Measurements from ENCODE around the gene MRPS22.
"Not testable (repeated sequence)": the region's sequence is repeated elsewhere in the genome, so short reads cannot be mapped to it uniquely, and the experiment has no call there.

MRPS22 gene

DNA sequence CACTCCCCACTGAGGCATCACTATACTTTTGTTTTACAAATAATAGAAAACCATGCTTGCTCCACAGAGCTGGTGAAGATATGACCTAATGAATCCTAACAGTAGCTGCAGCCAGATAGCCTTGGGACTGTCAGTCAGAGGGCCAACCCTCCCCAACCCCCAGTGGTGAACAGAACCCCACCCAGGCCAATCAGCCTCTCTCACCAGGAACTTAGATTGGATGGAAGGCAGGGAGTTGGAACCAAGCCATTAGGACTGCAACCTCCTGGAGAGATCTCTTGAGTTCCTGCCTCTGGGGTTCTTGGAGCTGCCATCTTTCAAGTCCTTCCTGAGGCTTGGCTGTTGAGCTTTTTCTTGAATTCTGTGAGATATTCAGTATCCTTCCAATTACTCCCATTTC lies 3.0 kb upstream of the MRPS22 start:
- no peak for DNase-seq

GRCh38 chr3:139342054-139342453 lies 1.8 kb upstream of the MRPS22 start:
- DNase-seq: no peak

DNA sequence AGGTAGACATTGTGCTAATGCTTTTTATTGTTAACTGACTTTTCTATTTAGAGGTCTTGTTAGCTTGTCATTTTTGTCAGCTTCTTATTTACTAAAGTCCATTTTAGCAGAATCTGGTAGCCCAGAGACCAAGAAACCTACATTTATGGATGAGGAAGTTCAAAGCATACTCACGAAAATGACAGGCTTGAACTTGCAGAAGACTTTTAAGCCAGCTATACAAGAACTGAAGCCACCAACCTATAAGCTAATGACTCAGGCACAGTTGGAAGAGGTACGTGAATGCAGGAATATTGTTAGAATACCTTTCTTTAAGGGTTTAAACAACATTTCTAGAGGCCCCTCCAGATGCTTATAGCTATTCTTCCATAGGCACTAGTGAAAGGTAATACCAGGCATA lies 3.0 kb downstream of the MRPS22 start:
- DNase-seq: no peak

- no peak for DNase-seq
These were observed 10.2 kb downstream of the MRPS22 start for GRCh38 chr3:139353920-139354556.

GRCh38 chr3:139354661-139355060 lies 10.8 kb downstream of the MRPS22 start:
- DNase-seq: no peak

GRCh38 chr3:139355476-139355875 lies 11.7 kb downstream of the MRPS22 start:
- no peak for DNase-seq

GRCh38 chr3:139355891-139356290 lies 12.1 kb downstream of the MRPS22 start:
- DNase-seq: no peak

DNA sequence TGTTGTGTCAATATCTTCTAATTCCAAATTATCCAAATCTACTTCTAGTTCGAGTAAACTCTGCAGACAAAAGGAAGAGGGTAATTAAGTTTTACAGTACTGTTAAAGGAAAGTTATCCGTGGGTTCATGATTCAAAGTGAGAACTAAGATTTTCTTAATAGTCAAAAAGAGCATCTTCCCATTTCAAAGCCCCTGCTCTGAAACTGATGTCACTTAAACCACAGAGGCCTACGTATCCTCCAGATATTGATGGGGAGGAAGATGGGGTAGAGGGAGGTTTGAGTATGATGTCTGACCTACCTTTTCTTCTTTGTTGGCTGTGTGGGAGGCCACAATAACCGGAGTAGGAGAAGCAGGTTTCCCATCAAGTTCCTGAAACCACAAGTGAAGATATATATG lies 14.1 kb downstream of the MRPS22 start:
- DNase-seq: no peak

- DNase-seq: no peak
These were observed 15.2 kb downstream of the MRPS22 start for GRCh38 chr3:139358841-139359562.

GRCh38 chr3:139361276-139361675 lies 17.5 kb downstream of the MRPS22 start:
- DNase-seq: no peak

DNA sequence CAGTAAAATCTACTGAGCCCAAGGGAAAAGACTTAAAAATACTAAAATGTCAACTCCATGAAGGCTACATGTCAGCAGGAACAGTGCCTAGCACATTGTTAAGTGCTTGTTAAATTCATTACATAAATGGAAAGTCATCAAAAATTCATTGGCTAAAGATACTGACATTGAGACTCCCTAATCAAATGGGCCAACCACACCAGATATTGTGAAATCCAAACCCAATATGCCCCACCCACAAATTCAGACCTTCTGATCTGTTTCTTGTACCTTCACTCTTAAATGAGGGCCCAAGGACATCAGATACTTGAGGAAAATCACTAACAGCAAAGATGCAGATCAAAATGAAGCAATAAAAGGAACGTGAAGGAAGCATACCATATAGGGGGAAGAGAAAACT lies 20.7 kb downstream of the MRPS22 start:
- no peak for DNase-seq

DNA sequence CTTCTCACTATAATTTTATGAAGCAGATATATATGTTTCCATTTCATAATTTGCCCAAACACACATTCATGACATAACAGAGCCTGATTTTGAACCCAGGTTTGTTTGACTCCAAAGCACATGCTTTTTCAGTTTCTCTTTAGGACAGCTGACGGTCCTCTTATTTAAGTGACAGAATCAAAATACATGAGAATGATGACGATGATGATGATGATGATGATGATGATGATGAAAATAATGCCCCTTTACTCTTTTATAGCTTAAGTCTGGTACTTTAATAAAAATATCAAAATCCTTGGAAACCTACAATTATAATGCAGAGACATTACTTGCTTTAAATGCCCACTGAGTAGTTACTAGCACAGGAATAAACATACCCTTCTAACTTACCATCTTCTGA lies 30.3 kb downstream of the MRPS22 start:
- DNase-seq: no peak

GRCh38 chr3:139377378-139377777 lies 33.6 kb downstream of the MRPS22 start:
- no peak for DNase-seq

- DNase-seq: no peak
These were observed 34.9 kb downstream of the MRPS22 start for GRCh38 chr3:139378587-139379241.

- DNase-seq: no peak
These were observed 36.8 kb downstream of the MRPS22 start for GRCh38 chr3:139380575-139380974.

- not testable (repeated sequence) for DNase-seq
These were observed 38.5 kb downstream of the MRPS22 start for GRCh38 chr3:139382291-139382690.

- no peak for DNase-seq
These were observed 44.3 kb downstream of the MRPS22 start for GRCh38 chr3:139388077-139388476.

GRCh38 chr3:139388821-139389551 lies 45.2 kb downstream of the MRPS22 start:
- no peak for DNase-seq

DNA sequence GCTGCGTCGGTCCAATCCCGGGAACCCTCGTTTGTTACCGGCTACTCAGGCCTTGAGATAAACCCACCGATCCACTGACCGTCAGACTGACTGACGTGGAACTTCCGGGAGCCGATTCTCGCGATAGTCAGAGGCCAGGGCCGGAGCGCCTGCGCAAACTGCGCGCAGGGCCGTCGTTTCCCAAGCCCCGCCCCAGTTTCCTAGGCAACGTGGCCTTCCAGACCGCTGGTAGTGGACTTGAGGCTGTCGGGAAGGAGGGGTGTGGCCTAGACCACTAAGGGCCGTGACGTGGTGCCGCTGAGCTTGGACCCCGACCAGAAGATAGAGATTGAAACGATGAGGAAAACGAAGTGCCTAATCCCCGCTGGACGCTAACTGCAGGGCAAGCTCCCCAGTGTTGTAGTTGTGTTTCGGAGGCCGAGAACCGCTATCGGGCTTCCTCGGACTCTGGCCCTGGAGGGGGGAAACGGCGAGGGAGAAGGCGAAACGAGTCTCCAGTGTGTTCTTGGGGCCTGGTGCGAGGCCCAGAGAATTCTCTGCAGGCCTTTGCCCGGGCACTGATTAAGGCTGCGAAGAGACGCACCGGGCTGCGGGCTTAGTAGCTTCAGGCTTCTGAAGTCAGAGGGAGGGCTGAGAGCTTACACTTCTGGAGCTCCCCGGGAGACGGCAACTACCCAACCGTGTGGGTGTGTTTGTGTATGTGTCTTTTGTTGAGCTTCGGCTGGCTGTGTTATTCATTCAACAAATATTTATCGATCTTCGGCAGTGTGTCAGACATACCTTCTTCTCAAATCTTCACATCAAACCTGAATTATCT lies 45.9 kb downstream of the MRPS22 start, which contains the start of gene COPB2:
COPB2 (minus strand) TSS at position 96 of the 817 bp plus-strand sequence. CDS start 97 bp downstream, outside the sequence.
- peak; percentile 98 for DNase-seq

DNA sequence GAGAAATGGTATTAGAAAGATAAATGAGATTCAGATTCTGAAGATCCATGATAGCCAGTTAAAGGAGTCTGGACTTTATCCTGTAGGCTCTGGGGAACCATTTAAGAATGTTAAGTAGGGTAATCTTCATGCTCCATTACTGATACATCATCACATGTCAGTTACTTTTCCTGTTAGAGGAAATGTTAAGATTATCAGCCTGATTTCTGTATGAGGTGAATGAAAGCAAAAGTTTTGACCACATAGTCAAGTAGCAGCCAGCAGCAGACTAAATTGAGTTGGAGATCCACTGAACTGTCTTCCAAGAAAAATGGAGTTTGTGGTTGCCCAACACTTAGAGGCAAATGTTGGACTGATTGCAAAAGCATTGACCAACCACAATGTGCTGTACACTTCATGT lies 50.3 kb downstream of the MRPS22 start:
- DNase-seq: no peak

GRCh38 chr3:139396707-139397106 lies 52.9 kb downstream of the MRPS22 start:
- DNase-seq: no peak

DNA sequence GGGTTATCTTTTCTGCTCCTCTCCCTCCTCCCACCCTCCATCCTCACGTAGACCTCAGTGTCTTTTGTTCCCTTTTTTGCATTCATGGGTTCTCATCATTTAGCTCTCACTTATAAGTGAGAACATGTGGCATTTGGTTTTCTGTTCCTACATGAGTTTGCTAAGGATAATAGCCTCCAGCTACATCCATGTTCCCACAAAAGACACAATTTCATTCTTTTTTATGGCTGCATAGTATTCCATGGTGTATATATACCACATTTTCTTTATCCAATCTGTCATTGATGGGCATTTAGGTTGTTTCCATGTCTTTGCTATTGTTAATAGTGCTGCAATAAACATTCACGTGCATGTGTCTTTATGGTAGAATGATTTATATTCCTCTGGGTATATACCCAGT lies 57.3 kb downstream of the MRPS22 start:
- DNase-seq: not testable (repeated sequence)
